Measurements from ENCODE around the gene ATP5PB. TPM values are rescaled to one million over a fixed set of nuclear protein-coding genes. Genes with fewer than 3 reads are reported as not detected.

ATP5PB gene
- total and polyA plus RNA-seq, 4 donors: 143 to 257 (median 223) TPM

- H3K4me1 ChIP-seq (ENCODE audit: control insufficient read depth in 4 of 4, insufficient read depth in 4 of 4, low read length in 3 of 4): peaks cover 0 to 15% (median 9%) of the 10 kb centered on the region in 4 donors
- H3K36me3 ChIP-seq (ENCODE audit: control insufficient read depth in 4 of 4, insufficient read depth in 3 of 4, low read depth in 1 of 4, low read length in 3 of 4): peaks cover 8 to 46% (median 37%) of the 10 kb centered on the region in 4 donors
- WGBS: 79% methylated on average over 3 of the region's 3 CpGs
These were observed 5.2 kb upstream of the ATP5PB start for GRCh38 chr1:111444031-111444430.

More at GRCh38 chr1:111444031-111444430, 5.2 kb upstream of the ATP5PB start:
- Histone ChIP-seq H3K9me3 (ENCODE audit: control insufficient read depth in 4 of 4, low read length in 3 of 4) (no peaks in the 10 kb centered on the region), H3K27me3 (ENCODE audit: control insufficient read depth in 4 of 4, insufficient read depth in 4 of 4, low read length in 3 of 4) (no peaks in the 10 kb centered on the region), H3K9ac (ENCODE audit: low read depth in 1 of 2, low read length in 2 of 2) (no peak overlapping the region), H3K4me3 (ENCODE audit: low read depth in 1 of 3, low read length in 3 of 3) (no peak overlapping the region), H3K27ac (ENCODE audit: low read depth in 1 of 2, low read length in 2 of 2) (no peak overlapping the region)
- no peak for DNase-seq (ENCODE audit: low spot score)
- TF ChIP-seq FOXA2 (IDR thresholded peaks at IDR 0.05) (no peak), ZBTB33 (IDR thresholded peaks at IDR 0.05) (no peak), JUND (IDR thresholded peaks at IDR 0.05) (no peak), CTCF (IDR thresholded peaks at IDR 0.05; ENCODE audit: low read depth, low read length, missing input control) (no peak), HNF4G (IDR thresholded peaks at IDR 0.05) (no peak), EGR1 (IDR thresholded peaks at IDR 0.05; ENCODE audit: low read depth in 2 of 2) (no peak), RAD21 (IDR thresholded peaks at IDR 0.05) (no peak), REST (IDR thresholded peaks at IDR 0.05) (no peak), HNF4A (conservative IDR thresholded peaks at IDR 0.05) (no peak), GABPA (IDR thresholded peaks at IDR 0.05 in 1 of 2, conservative IDR thresholded peaks at IDR 0.05 in 1 of 2) (no peak), TAF1 (conservative IDR thresholded peaks at IDR 0.05) (no peak)
